Fibroblast of villous mesenchyme (primary cell): Measurements from ENCODE around the gene IGF1R. TPM values are rescaled to one million over a fixed set of nuclear protein-coding genes. Genes with fewer than 3 reads are reported as not detected.

Source experiments
- DNase-seq: peaks from one replicate; pipeline ENCODE4 v3.0.0-alpha.2; 2010; ENCODE audit warnings: low read depth
- H3K4me3 ChIP-seq: 2 replicates; pipeline ENCODE4 v1.5.1; 2011; ENCODE audit warnings: low read depth, mild to moderate bottlenecking, low read length
- CTCF ChIP-seq: IDR thresholded peaks from 2 replicates; pipeline ENCODE4 v1.5.1; 2012; ENCODE audit warnings: low read depth, mild to moderate bottlenecking, low read length; ENCODE audit not compliant: insufficient read depth
- total RNA-seq: library from RNA; depleted of rRNA; stranded (reverse); fragments of >200 nt; gene quantifications from 2 replicates; pipeline ENCODE4 v1.2.3, GENCODE V29; 2012

Gene IGF1R
- total RNA-seq, 1 donor: 19.4 TPM

- no peak for DNase-seq
- no peak overlapping the region for H3K4me3 ChIP-seq
- no peak for TF ChIP-seq CTCF
Measured at GRCh38 chr15:98789020-98789419, 140.7 kb downstream of the IGF1R start.

GRCh38 chr15:98790270-98790669 lies 141.9 kb downstream of the IGF1R start:
- no peak overlapping the region for H3K4me3 ChIP-seq
- TF ChIP-seq CTCF: no peak
- DNase-seq: no peak

- no peak overlapping the region for H3K4me3 ChIP-seq
- peak; percentile 28 for DNase-seq
- TF ChIP-seq CTCF: no peak
Measured at GRCh38 chr15:98791046-98791701, 142.8 kb downstream of the IGF1R start.

GRCh38 chr15:98792117-98792516 lies 143.8 kb downstream of the IGF1R start:
- DNase-seq: no peak
- no peak overlapping the region for H3K4me3 ChIP-seq
- TF ChIP-seq CTCF: no peak

GRCh38 chr15:98794211-98794610 lies 145.9 kb downstream of the IGF1R start:
- no peak for TF ChIP-seq CTCF
- DNase-seq: no peak
- H3K4me3 ChIP-seq: no peak overlapping the region

GRCh38 chr15:98794748-98795147 lies 146.4 kb downstream of the IGF1R start:
- peak; percentile 94 for DNase-seq
- H3K4me3 ChIP-seq: no peak overlapping the region
- TF ChIP-seq CTCF: no peak

- no peak for TF ChIP-seq CTCF
- H3K4me3 ChIP-seq: no peak overlapping the region
- no peak for DNase-seq
Measured at GRCh38 chr15:98795980-98796379, 147.6 kb downstream of the IGF1R start.
